ENCODE data around the gene RBMXL2. TPM values are rescaled to one million over a fixed set of nuclear protein-coding genes. Genes with fewer than 3 reads are reported as not detected.

RBMXL2 gene
- total RNA-seq, result not detected in 2 replicates

GRCh38 chr11:7088921-7089320, at the start of gene RBMXL2:
Gene RBMXL2 (plus strand): TSS chr11:7088998. CDS start chr11:7089121, 123 bp downstream.

Other genes starting within 250 kb of the RBMXL2 start
- not detected in 2 replicates for gene OR10A5, start 243.3 kb upstream of the RBMXL2 start, total RNA-seq
- not detected in 2 replicates for gene OR10A2, start 225.9 kb upstream of the RBMXL2 start, total RNA-seq
- gene OR10A4, start 212.4 kb upstream of the RBMXL2 start, total RNA-seq, result not detected in 2 replicates
- gene OR2D2, start 196.5 kb upstream of the RBMXL2 start, total RNA-seq, result not detected in 2 replicates
- gene OR2D3, start 168.0 kb upstream of the RBMXL2 start, total RNA-seq, result not detected in 2 replicates
- 3.8 and 5.3 TPM in 2 replicates for gene ZNF215, start 162.6 kb upstream of the RBMXL2 start, total RNA-seq
- 1.1 and 2.1 TPM in 2 replicates for gene ZNF214, start 68.7 kb upstream of the RBMXL2 start, total RNA-seq
- gene NLRP14, start 68.5 kb upstream of the RBMXL2 start, total RNA-seq, result 0.04 and 0.08 TPM in 2 replicates
- not detected in 2 replicates for gene SYT9, start 162.9 kb downstream of the RBMXL2 start, total RNA-seq

Data from hair follicular keratinocyte (primary cell).